GM18508 (cell line): Measurements from ENCODE around the gene ANKS1B.
"Not testable (repeated sequence)": the region's sequence is repeated elsewhere in the genome, so short reads cannot be mapped to it uniquely, and the experiment has no call there.

Source experiments
- ATAC-seq: cut with Tn5 transposase; IDR thresholded peaks from one replicate; pipeline ENCODE4 v1.9.1; 2021; ENCODE audit warnings: moderate number of reproducible peaks; ENCODE audit not compliant: insufficient read depth, unreplicated experiment

Gene ANKS1B

GRCh38 chr12:99769396-99769980 lies 215.2 kb downstream of the ANKS1B start:
- ATAC-seq = no peak

DNA sequence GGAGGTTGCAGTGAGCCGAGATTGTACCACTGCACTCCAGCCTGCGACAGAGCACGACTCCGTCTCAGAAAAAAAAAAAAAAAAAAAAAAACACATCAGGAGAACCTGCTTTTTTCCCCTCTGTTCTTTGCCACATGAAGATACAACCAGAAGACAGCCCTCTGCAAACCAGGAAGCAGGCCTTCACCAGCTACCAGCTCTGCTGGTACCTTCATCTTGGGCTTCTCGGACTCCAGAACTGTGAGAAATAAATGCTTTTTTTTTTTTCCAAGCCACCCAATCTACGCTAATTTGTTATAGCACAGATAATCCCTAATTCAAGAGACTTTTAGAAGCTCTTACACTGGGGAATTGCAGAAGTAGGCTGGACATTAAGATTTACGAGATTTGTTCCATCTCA lies 216.0 kb downstream of the ANKS1B start:
- no peak for ATAC-seq

DNA sequence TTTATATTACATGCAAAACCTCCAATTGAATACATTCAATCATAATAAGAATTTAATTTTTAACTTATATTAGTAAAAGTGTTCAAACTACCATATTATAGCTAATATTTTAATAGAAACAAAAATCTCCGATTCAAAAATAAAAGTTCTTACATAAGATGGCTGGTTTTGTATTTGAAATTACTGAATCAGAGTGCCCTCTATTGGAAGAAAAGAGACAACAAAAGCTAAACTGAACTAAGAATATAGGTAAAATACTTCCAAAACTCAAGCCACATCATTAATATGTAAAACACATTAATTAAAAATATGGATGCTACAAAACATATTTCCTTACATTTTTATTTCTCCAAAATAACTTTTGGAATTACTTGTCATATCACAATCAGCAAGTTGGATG lies 216.9 kb downstream of the ANKS1B start:
- ATAC-seq = no peak

DNA sequence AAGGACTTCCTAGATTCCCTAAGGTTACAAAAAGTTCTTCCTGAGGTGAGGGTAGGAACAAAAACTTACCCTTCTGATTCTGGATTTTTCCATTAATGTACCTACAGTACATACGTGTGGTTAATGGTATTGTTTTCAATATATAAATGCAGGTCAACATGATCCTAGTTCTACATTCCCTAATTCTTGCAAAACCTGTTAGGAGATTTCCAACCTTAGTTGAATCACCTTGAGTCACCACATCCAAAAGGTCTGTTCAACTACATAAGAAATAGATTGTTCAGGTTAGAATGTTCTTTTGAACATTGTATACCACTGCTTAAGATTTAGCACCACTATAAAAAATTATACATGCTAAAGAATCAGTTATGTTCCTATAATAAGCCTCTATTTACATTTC lies 218.3 kb downstream of the ANKS1B start:
- no peak for ATAC-seq

GRCh38 chr12:99765469-99766114 lies 219.1 kb downstream of the ANKS1B start:
- ATAC-seq = no peak

GRCh38 chr12:99759444-99759843 lies 225.3 kb downstream of the ANKS1B start:
- no peak for ATAC-seq

DNA sequence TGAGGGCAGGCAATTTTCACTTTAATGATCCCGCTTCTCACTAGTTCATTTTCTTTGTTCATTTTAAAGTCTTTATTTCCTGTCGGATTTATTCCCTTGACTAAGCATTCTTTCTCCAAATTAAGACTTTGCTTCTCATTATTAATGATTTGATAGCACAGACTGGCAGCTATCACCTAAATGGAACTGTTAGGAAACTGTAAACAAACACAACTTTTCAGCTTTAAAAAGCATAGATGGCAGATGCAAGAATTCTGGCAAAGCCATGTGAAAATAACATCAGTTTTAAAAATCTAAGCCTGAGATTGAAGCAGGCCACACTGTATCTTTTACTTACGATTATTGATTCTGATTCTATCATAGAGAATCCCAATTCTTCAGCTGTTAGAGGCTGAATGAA lies 225.7 kb downstream of the ANKS1B start:
- no peak for ATAC-seq

GRCh38 chr12:99752740-99753139 lies 232.0 kb downstream of the ANKS1B start:
- no peak for ATAC-seq

DNA sequence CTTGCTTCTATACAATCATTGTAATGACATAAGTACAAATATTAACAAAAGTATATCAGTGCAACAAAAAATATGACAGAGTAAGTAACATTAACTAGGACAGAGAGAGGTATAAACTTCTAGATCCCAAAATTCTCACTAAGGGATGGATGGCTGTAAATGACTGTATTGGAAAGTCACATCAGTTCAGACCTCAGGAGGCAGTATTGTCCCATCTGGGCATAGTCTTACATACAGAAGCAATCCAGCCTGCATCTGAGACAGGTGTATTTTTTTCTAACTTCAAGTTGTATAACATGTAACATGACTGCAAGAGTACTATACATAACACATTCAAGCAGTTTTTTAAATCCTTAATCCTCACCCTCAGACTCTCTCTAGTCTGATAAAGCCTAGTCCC lies 238.2 kb downstream of the ANKS1B start:
- ATAC-seq = no peak

- ATAC-seq = no peak
Measured at GRCh38 chr12:99745895-99746294, 238.8 kb downstream of the ANKS1B start.

- ATAC-seq = no peak
Measured at GRCh38 chr12:99745121-99745520, 239.6 kb downstream of the ANKS1B start.

GRCh38 chr12:99736760-99737269 lies 247.9 kb downstream of the ANKS1B start:
- ATAC-seq = no peak

GRCh38 chr12:99732131-99732530 lies 252.6 kb downstream of the ANKS1B start:
- ATAC-seq = no peak

DNA sequence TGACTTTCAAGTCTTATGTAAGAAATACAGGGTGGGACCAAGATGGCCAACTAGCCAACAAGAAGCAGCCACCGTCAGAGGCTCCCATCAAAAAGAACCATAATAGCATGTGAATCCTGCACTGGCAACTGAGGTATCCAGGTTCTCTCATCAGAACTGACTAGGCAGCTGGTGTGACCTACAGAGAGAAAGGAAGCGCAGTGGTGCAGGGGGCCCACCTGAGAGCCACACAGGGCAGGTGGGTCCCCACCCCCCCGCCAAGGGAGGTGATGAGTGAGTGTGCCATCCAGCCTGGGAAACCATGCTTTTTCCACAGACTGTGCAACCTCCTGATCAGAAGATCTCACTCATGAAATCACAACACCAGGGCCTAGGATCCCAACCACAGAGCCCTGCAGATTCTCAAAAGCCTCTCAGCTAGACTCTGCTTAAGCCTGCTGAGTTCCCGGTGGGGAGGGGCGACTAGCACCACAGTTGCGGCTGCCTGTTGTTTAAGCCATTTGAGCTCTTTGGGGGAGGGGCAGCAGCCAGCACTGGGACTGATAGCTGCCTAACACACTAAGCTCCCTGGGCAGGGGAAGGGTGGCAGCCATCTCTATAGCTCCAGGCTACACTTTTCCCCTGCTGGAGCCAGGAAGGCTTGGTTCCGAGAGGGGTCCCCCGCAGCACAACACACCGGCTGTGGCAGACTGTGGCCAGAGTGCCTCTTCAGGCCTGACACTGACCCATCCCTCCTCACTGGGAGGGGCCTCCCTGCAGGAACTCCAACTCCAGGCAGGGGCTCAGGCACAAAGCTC lies 261.8 kb downstream of the ANKS1B start:
- no peak for ATAC-seq

GRCh38 chr12:99721715-99722275 lies 262.9 kb downstream of the ANKS1B start:
- no peak for ATAC-seq

- ATAC-seq = not testable (repeated sequence)
Measured at GRCh38 chr12:99720083-99720465, 264.7 kb downstream of the ANKS1B start.

DNA sequence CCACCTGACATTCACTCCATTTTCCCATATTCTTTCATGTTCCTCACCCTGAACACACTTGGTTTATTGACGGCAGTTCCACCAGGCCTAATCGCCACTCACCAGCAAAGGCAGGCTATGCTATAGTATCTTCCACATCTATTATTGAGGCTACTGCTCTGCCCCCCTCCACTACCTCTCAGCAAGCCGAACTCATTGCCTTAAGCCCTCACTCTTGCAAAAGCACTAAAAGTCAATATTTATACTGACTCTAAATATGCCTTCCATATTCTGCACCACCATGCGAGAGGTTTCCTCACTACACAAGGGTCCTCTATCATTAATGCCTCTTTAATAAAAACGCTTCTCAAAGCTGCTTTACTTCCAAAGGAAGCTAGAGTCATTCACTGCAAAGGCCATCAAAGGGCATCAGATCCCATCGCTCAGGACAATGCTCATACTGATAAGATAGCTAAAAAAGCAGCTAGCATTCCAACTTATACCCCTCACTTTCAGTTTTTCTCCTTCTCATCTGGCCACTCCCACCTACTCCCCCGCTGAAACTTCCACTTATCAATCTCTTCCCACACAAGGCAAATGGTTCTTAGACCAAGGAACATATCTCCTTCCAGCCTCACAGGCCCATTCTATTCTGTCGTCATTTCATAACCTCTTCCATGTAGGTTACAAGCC lies 265.2 kb downstream of the ANKS1B start:
- not testable (repeated sequence) for ATAC-seq

DNA sequence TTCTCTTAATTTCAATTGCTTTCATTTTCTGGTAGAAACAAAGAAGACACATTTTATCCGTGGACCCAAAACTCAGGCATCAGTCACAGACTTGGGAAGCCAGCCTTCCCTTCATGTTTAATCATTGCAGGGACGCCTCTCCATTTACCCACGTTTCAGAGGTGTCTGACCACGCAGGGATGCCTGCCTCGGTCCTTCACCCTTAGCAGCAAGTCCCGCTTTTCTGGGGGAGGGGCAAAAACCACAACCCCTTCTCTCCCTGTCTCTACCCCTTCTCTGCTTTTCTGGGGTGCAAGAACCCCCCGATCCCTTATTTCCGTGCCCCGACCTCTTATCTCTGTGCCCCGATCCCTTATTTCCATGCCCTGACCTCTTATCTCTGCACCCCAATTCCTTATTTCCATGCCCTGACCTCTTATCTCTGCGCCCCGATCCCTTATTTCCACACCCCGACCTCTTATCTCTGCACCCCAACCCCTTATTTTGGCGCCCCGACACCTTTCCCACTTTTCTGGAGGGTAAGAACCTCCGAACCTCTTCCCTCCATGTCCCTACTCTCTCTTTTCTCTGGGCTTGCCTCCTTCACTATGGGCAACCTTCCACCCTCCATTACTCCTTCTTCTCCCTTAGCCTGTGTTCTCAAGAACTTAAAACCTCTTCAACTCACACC lies 268.8 kb downstream of the ANKS1B start:
- not testable (repeated sequence) for ATAC-seq

DNA sequence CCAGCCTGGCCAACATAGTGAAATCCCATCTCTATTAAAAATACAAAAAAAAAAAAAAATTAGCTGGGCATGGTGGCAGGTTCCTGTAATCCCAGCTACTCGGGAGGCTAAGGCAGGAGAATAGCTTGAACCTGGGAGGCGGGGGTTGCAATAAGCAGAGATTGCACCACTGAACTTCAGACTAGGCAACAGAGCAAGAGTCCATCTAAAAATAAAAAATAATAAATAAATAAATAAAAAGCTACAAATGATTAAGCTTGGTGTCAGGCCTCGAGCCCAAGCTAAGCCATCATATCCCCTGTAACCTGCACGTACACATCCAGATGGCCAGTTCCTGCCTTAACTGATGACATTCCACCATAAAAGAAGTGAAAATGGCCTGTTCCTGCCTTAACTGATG lies 269.8 kb downstream of the ANKS1B start:
- not testable (repeated sequence) for ATAC-seq

GRCh38 chr12:99713946-99714520 lies 270.7 kb downstream of the ANKS1B start:
- ATAC-seq = no peak
